DND-41 (cell line): Measurements from ENCODE around the gene SLC6A19.
"Not testable (repeated sequence)": the region's sequence is repeated elsewhere in the genome, so short reads cannot be mapped to it uniquely, and the experiment has no call there.

Experiments used
- ATAC-seq: fragments of 200-7000 bp; cut with Tn5 transposase; 3 replicates; pipeline ENCODE4 v1.9.1; 2021; ENCODE audit warnings: low read depth; ENCODE audit not compliant: insufficient read depth
- DNase-seq: peaks from one replicate; pipeline ENCODE4 v3.0.0-alpha.2; 2020
- H2AFZ ChIP-seq: 2 replicates; pipeline ENCODE4 v1.6.0; 2012; ENCODE audit warnings: low read depth, low read length
- H3K27ac ChIP-seq: 2 replicates; pipeline ENCODE4 v1.5.1; 2012; ENCODE audit warnings: low read length, inconsistent platforms
- H3K27me3 ChIP-seq: fragments of 200-600 bp; sonication (generic); 2 replicates; pipeline ENCODE4 v1.6.0; 2012; ENCODE audit warnings: low read length, mild to moderate bottlenecking, inconsistent platforms; ENCODE audit not compliant: insufficient read depth, poor library complexity
- H3K36me3 ChIP-seq: 2 replicates; pipeline ENCODE4 v1.5.1; 2012; ENCODE audit warnings: low read length, inconsistent platforms; ENCODE audit not compliant: insufficient read depth
- H3K4me1 ChIP-seq: 2 replicates; pipeline ENCODE4 v1.5.1; 2012; ENCODE audit warnings: mild to moderate bottlenecking, low read length; ENCODE audit not compliant: insufficient read depth
- H3K4me2 ChIP-seq: 2 replicates; pipeline ENCODE4 v1.6.0; 2012; ENCODE audit warnings: mild to moderate bottlenecking, moderate library complexity, low read length, inconsistent platforms; ENCODE audit not compliant: insufficient read depth
- H3K4me3 ChIP-seq, 2 experiments: fragments of 200-600 bp in 1 of 2; shearing (Covaris generic) in 1 of 2; 2 replicates each; pipeline ENCODE4 v1.5.1; 2012 to 2016; ENCODE audit warnings: inconsistent platforms in 2 of 2, low read length in 2 of 2, mild to moderate bottlenecking in 2 of 2, low read depth in 1 of 2, moderate library complexity in 1 of 2
- H3K79me2 ChIP-seq: 2 replicates; pipeline ENCODE4 v1.6.0; 2012; ENCODE audit warnings: low read length, inconsistent platforms; ENCODE audit not compliant: insufficient read depth
- H3K9ac ChIP-seq: 2 replicates; pipeline ENCODE4 v1.6.0; 2012; ENCODE audit warnings: low read depth, mild to moderate bottlenecking, inconsistent platforms, low read length, moderate library complexity
- H3K9me3 ChIP-seq: 2 replicates; pipeline ENCODE4 v1.5.1; 2012; ENCODE audit warnings: low read length, moderate library complexity, mild to moderate bottlenecking, inconsistent platforms; ENCODE audit not compliant: insufficient read depth, severe bottlenecking
- H4K20me1 ChIP-seq: 2 replicates; pipeline ENCODE4 v1.6.0; 2012; ENCODE audit warnings: low read length; ENCODE audit not compliant: insufficient read depth
- EZH2 ChIP-seq: IDR thresholded peaks from 3 replicates; pipeline ENCODE4 v1.6.1; 2012; ENCODE audit warnings: borderline replicate concordance, low read depth, mild to moderate bottlenecking, moderate library complexity, low read length, inconsistent platforms; ENCODE audit not compliant: severe bottlenecking
- TF ChIP-seq, protein P1 (sequence below): IDR thresholded peaks from 2 replicates; pipeline ENCODE4 v1.5.1; 2012; ENCODE audit warnings: borderline replicate concordance, low read length, moderate library complexity, mild to moderate bottlenecking; ENCODE audit not compliant: poor library complexity, severe bottlenecking; ENCODE audit errors: extremely low read depth

The SLC6A19 gene

DNA sequence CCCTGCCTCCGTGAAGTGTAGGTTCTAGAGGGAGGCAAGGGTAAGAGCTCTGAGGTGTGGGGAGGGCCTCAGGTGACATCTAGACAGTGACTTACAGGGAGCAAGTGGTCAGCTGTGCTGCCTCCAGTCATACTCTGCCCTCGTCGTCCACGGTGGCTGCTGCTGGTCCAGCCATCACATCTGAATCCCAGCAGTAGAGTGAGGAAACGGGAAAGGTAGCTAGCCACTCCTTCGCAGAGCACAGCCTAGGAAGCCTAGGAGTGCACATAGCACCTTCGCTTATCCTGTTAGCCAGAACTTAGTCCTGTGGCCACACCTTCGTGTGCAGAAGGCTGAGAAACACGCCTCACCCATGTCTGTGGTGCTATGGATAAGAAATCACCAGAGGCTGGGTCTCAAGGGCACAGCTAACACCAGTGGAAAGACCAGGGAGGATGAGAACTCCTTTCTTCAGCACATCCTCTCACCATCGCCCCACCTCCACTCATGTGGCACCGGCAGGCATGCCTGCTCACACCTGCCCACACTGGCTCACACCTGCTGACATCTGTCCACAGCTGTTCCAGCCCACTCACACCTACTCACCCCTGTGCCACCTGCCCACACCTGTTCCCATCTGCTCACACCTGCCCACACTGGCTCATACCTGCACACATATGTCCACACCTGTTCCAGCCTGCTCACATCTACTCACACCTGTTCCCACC is 44.5 kb upstream of the SLC6A19 start:
- Histone ChIP-seq H4K20me1 (no peaks in the 10 kb centered on the region), H3K4me1 (peaks cover 6% of the 10 kb centered on the region; the same call in 1 of the 2 replicates), H3K4me3 (no peak overlapping the region), H3K9me3 (no peaks in the 10 kb centered on the region), H3K36me3 (no peaks in the 10 kb centered on the region), H3K9ac (no peak overlapping the region), H3K4me2 (no peak overlapping the region), H3K79me2 (no peaks in the 10 kb centered on the region), H2AFZ (no peak overlapping the region), H3K27me3 (no peaks in the 10 kb centered on the region), H3K27ac (no peak overlapping the region)
- ATAC-seq (no peak), DNase-seq (no peak)
- no peak for TF ChIP-seq EZH2
- TF ChIP-seq, protein P1, sequence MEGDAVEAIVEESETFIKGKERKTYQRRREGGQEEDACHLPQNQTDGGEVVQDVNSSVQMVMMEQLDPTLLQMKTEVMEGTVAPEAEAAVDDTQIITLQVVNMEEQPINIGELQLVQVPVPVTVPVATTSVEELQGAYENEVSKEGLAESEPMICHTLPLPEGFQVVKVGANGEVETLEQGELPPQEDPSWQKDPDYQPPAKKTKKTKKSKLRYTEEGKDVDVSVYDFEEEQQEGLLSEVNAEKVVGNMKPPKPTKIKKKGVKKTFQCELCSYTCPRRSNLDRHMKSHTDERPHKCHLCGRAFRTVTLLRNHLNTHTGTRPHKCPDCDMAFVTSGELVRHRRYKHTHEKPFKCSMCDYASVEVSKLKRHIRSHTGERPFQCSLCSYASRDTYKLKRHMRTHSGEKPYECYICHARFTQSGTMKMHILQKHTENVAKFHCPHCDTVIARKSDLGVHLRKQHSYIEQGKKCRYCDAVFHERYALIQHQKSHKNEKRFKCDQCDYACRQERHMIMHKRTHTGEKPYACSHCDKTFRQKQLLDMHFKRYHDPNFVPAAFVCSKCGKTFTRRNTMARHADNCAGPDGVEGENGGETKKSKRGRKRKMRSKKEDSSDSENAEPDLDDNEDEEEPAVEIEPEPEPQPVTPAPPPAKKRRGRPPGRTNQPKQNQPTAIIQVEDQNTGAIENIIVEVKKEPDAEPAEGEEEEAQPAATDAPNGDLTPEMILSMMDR = no peak

DNA sequence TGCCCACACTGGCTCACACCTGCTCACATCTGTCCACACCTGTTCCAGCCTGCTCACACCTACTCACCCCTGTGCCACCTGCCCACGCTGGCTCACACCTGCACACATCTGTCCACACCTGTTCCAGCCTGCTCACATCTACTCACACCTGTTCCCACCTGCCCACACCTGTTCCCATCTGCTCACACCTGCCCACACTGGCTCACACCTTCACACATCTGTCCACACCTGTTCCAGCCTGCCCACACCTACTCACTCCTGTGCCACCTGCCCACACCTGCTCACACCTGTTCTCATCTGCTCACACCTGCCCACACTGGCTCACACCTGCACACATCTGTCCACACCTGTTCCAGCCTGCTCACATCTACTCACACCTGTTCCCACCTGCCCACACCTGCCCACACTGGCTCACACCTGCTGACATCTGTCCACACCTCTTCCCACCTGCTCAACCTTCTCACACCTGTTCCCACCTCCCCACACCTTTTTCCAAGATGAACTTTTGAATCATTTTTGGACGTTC is 43.9 kb upstream of the SLC6A19 start:
- H3K27me3 ChIP-seq, H3K4me3 ChIP-seq, H3K4me1 ChIP-seq, H3K79me2 ChIP-seq, H3K27ac ChIP-seq, H3K4me2 ChIP-seq, ATAC-seq, H4K20me1 ChIP-seq, DNase-seq, H3K36me3 ChIP-seq, H2AFZ ChIP-seq, H3K9me3 ChIP-seq, H3K9ac ChIP-seq: not testable (repeated sequence)

DNA sequence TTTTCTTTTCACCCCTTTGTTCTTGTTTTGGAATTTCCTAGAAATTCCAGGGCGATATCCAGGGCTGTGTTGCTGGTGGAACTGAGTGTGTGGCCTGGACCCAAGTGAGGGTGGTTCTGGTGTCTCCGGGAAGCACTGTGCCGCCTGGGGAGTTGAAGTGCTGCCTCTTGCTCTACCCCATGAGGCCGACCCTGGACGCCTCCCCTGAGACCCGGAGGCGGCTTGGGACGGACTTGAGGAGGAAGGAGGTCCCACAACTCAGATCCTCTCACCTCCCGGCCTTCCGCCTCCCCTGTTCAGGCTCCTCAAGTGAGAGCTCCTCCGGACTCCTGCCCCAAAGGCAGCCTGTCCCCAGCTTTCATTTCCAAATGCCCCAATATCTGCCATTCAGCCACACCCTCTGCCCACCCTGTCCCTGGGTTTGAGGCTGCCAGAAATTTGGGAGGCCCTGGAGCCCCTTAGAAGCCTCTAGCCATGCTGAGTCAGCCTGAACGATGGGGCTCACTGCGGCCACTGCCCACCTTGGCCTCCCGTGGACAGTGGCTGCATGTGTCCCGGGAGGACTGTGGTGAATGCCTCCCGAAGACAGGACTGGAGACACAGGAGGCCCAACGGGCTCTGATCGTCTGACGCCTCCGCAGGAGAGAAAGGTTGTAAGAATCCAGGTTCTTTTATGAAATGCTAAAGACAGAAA is 42.6 kb upstream of the SLC6A19 start:
- Histone ChIP-seq H3K9me3 (no peaks in the 10 kb centered on the region), H3K9ac (no peak overlapping the region), H4K20me1 (no peaks in the 10 kb centered on the region), H3K4me2 (no peak overlapping the region), H3K4me1 (peaks cover 6% of the 10 kb centered on the region; the same call in 1 of the 2 replicates), H3K27ac (no peak overlapping the region), H3K79me2 (no peaks in the 10 kb centered on the region), H3K36me3 (no peaks in the 10 kb centered on the region), H3K4me3 (no peak overlapping the region), H2AFZ (no peak overlapping the region), H3K27me3 (no peaks in the 10 kb centered on the region)
- DNase-seq (no peak), ATAC-seq (no peak)
- TF ChIP-seq, protein P1 = no peak
- TF ChIP-seq EZH2 = no peak

DNA sequence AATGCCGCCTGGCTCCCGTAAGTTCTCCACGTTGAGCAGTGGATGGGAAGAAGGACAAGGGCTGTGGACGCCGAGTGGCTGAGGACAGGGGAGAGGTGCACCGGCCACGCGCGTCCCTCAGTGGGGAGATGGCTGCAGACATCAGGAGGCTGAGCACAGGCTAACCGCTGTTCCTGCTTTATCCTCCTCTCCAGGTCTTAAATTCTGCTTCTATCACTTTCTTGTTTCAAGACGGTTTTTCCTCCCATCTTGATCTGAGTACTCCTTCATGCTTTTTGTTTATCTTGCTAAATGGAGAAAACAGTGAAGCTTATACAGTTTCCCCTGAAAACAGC is 42.1 kb upstream of the SLC6A19 start:
- Histone ChIP-seq H3K4me1 (peaks cover 6% of the 10 kb centered on the region; the same call in 1 of the 2 replicates), H3K27me3 (no peaks in the 10 kb centered on the region), H3K4me2 (no peak overlapping the region), H3K27ac (no peak overlapping the region), H4K20me1 (no peaks in the 10 kb centered on the region), H3K9me3 (no peaks in the 10 kb centered on the region), H3K9ac (no peak overlapping the region), H3K4me3 (no peak overlapping the region), H2AFZ (no peak overlapping the region), H3K36me3 (no peaks in the 10 kb centered on the region), H3K79me2 (no peaks in the 10 kb centered on the region)
- TF ChIP-seq EZH2 = no peak
- TF ChIP-seq, protein P1 = no peak
- ATAC-seq (no peak), DNase-seq (no peak)
